Stimulated activated CD8-positive, alpha-beta memory T cell treated with anti-CD3 and anti-CD28 coated beads, Interleukin-12 subunit alpha, Interleukin-12 subunit beta, amount 100 ng/mL, for 24 hours (primary cell): ENCODE measurements around the gene ASB2.

Experiments
- DNase-seq: peaks from one replicate; pipeline ENCODE4 v3.0.0-alpha.2; 2020; ENCODE audit errors: extremely low read depth

Gene ASB2

GRCh38 chr14:93929048-93929535 is 47.3 kb downstream of the ASB2 start:
- DNase-seq, result no peak

- DNase-seq, result no peak
Observed at GRCh38 chr14:93928184-93929047, 48.0 kb downstream of the ASB2 start.

DNA sequence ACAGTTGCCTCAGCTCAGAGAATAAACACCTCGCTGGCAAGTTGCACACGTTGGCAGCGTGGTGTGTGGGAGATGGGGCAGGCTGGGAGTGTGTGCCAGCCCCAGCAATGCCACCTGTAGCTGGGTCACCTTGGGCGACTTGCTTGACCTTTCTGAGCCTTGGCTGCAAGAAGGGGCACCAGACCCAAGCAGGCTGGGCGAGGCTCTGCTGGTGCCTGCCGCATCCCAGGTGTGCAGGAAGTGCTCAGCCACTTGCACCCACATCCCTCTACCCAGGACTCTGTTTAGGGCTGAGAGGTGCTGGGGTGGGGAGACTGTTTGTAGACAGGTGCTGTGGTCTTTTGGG is 48.6 kb downstream of the ASB2 start:
- DNase-seq, result no peak

- no peak for DNase-seq
Observed at GRCh38 chr14:93926873-93927799, 49.2 kb downstream of the ASB2 start, which contains the start of gene FAM181A. Gene FAM181A, plus strand, starts transcription at chr14:93927344. Its CDS starts 942 bp downstream, at chr14:93928286.

GRCh38 chr14:93926245-93926872 is 50.0 kb downstream of the ASB2 start:
- DNase-seq, result no peak

DNA sequence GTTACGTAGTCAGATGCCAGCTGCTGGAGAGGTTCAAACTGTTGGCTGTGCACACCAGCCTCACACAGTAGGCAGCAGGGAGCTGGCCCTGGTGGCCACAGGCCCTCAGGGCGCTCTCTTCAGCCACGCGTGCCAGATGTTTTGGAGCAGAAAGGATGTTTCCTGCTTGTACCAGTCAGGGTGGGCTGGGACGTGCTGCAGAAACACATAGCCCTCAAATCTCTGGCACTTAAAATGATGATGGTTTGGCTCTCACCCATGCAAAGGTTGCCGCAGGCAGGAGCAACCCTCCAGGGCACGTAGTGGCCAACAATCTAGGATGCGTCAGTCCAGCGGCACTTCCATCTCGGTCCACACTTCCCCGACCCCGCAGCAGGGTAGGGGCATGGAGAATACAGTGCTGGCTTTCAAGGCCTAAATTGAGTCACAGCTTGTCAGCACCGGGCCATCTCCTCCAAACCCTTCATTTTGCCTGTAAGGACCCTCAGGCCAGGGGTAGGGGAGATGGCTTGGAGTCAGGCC is 50.9 kb downstream of the ASB2 start:
- no peak for DNase-seq

DNA sequence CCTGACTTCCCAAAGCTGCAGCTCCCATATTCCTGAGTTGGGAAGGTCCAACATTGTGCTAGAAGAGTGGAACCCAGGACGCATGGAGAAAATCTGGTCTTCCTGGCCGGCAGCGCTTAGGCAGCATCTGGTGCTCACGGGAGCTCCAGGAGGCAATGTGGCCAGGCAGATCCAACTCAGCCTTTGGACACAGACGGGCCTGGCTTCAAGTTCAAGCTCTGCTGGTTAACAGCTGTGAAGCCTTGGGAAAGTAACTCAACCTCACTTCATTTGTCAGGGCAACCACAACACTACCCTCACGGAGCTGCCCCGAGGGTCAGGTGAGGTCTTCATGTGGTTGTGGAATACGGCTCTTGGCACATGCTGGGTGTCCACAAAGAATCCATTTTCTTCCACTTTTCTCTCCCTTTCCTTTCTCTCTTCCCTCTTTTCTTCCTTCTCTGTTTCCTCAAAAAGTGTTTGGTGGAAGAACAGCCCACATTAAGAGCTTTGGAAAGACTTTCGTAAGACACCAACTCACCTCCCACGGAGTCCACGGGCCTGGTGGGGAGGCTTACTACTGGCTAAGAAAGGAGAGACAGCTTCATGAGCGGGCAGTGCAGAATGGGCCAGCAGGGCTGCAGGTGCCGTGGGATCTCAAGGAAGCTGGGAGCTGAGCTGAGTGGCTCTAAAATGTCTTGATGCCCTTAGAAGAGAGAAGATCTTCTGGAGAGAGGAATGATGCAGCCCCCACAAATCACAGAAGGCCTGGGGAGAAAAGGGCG is 51.6 kb downstream of the ASB2 start:
- DNase-seq, result no peak

- DNase-seq, result no peak
Observed at GRCh38 chr14:93923626-93924025, 52.7 kb downstream of the ASB2 start.

- no peak for DNase-seq
Observed at GRCh38 chr14:93921001-93921806, 55.2 kb downstream of the ASB2 start.

DNA sequence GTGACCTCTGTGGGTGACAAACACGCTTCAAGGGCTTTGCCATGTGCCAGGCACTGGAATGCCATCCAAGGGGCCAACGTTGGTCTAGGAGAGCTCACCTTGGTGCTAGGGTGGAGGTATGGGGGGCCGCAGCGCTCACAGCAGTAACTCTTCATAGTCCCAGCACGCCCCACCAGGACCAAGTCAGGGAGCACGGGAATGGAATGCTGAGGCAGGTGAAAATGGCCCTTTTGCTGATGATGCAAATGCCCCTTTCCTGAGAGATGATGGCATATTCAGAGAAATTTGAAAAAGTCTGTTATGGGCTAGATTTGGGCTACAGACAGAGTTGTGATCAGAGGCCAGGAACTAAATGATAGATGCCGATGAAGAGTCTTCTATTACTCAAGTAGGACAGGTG is 59.2 kb downstream of the ASB2 start:
- DNase-seq, result no peak

DNA sequence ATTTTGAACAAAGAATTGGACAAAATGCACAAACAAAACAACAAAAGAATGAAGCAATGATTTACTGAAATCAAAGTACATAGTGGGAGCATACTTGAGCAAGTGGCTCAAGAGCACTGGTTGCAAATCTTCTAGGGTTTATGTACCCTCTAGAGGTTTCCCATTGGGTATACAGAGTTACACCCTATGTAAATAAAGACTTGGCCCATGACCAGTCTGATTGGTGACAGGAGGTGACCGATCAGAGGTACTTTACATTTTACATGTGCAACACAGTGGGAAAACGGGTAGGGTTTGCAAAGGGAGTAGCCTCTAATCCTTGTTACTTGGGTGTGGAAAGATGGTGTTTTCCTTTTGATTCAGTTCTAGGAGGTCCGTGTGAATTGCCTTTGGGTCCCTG is 59.9 kb downstream of the ASB2 start:
- DNase-seq, result no peak

GRCh38 chr14:93915800-93916199 is 60.6 kb downstream of the ASB2 start:
- DNase-seq, result no peak

- DNase-seq, result no peak
Observed at GRCh38 chr14:93915070-93915705, 61.2 kb downstream of the ASB2 start.

GRCh38 chr14:93914278-93914677 is 62.1 kb downstream of the ASB2 start:
- no peak for DNase-seq

- no peak for DNase-seq
Observed at GRCh38 chr14:93912782-93913181, 63.6 kb downstream of the ASB2 start.

- DNase-seq, result no peak
Observed at GRCh38 chr14:93911975-93912615, 64.3 kb downstream of the ASB2 start.

GRCh38 chr14:93909429-93910128 is 66.8 kb downstream of the ASB2 start:
- no peak for DNase-seq
